ENCODE data around the gene OBSCN. TPM values are rescaled to one million over a fixed set of nuclear protein-coding genes. Genes with fewer than 3 reads are reported as not detected.

Gene OBSCN
- total and polyA plus RNA-seq, 10 of the 15 experiments (the other 5 are each of a cell fraction or from before 2014, with no cell fraction given), result 0.01 to 0.36 (median 0.08) TPM; not detected in 2

DNA sequence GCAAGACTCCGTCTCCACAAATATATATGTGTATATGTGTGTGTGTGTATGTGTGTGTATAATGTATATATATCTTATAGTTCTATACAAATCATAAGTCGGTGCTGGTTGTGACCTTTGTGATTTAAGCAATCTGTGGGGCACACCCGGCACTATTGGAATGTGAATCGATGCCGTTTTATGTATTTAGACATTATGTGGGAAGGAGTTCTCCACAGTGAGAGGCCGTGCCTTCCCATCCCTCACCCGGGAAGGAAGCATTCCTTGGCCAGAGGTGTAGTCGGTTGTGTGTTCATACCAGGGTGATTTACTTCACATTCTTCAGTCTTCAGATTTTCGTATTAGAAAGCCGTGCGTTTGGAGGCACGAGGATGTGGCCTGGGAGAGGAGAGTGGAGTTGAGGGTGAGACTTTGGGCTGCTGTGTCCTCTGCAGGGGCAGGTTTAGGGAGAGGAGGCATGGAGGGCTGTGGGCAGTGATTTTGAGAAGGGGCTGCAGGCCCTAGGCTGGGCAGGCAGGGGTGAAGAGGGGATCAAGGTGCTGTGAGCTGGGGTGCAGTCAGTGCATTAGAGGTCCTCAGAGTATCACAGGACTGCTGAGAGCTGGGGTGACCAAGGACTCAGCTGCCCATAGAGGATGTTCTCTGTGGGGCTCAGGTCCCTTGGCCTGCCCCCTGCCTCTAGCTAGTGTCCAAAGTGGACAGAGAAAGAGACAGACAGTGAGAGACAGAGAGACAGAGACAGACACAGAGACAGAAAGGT lies 141.0 kb downstream of the OBSCN start:
- ATAC-seq (no peak), FAIRE-seq (no peak), DNase-seq (ENCODE audit: low read depth, low spot score) (no peak)
- BruUV-seq (replicated peaks), result no TSS peak
- no peaks in the 10 kb centered on the region for H3K79me2 ChIP-seq (ENCODE audit: control insufficient read depth, insufficient read depth, low read length)
- H3K4me3 ChIP-seq, result no peak overlapping the region
- intact Hi-C loops (cut with micrococcal nuclease; ENCODE audit: unreplicated experiment), result no loop called here
- ChIA-PET RAD21 (ENCODE audit: unreplicated experiment) (no interaction called here), CTCF (no interaction called here), POLR2A (interaction anchor here (0.6 kb wide), 1 partner anchor 1923 kb away, joined by 3 read pairs; no protein-coding TSS in a partner anchor), SMC1A (ENCODE audit: uncharacterized antibody, unreplicated experiment) (no interaction called here)
- H3K27ac ChIP-seq (ENCODE audit: control insufficient read depth, insufficient read depth), result no peak overlapping the region
- no peaks in the 10 kb centered on the region; a peak in 1 of 4 replicates for H3K27me3 ChIP-seq (replicated peaks in 1 of 2; ENCODE audit: control insufficient read depth in 2 of 2, insufficient read depth in 2 of 2, low read length in 1 of 2)
- H3K4me1 ChIP-seq (ENCODE audit: control insufficient read depth, insufficient read depth, low read length), result no peaks in the 10 kb centered on the region
- no peak overlapping the region for H2AFZ ChIP-seq (ENCODE audit: control insufficient read depth, low read depth, low read length)
- 20% methylated on average over 12 of the region's 12 CpGs for WGBS (ENCODE audit: insufficient coverage, insufficient replicate concordance, low lambda C conversion rate, missing lambda C conversion rate)
- no peaks in the 10 kb centered on the region; the same call in 2 of the 3 replicates for H3K9me3 ChIP-seq (replicated peaks; ENCODE audit: control insufficient read depth, insufficient read depth, low read length)
- H3K9ac ChIP-seq (ENCODE audit: control insufficient read depth, insufficient read depth, low read length), result no peak overlapping the region
- no peaks in the 10 kb centered on the region for H3K36me3 ChIP-seq (ENCODE audit: control insufficient read depth in 2 of 2, insufficient read depth in 2 of 2, low read length in 1 of 2)
- in situ Hi-C loops (cut with MboI), result no loop called here
- no peak overlapping the region for H3K4me2 ChIP-seq (ENCODE audit: control insufficient read depth, insufficient read depth)
- no peaks in the 10 kb centered on the region for H4K20me1 ChIP-seq (ENCODE audit: control insufficient read depth, insufficient read depth)
- TF ChIP-seq, protein P1, sequence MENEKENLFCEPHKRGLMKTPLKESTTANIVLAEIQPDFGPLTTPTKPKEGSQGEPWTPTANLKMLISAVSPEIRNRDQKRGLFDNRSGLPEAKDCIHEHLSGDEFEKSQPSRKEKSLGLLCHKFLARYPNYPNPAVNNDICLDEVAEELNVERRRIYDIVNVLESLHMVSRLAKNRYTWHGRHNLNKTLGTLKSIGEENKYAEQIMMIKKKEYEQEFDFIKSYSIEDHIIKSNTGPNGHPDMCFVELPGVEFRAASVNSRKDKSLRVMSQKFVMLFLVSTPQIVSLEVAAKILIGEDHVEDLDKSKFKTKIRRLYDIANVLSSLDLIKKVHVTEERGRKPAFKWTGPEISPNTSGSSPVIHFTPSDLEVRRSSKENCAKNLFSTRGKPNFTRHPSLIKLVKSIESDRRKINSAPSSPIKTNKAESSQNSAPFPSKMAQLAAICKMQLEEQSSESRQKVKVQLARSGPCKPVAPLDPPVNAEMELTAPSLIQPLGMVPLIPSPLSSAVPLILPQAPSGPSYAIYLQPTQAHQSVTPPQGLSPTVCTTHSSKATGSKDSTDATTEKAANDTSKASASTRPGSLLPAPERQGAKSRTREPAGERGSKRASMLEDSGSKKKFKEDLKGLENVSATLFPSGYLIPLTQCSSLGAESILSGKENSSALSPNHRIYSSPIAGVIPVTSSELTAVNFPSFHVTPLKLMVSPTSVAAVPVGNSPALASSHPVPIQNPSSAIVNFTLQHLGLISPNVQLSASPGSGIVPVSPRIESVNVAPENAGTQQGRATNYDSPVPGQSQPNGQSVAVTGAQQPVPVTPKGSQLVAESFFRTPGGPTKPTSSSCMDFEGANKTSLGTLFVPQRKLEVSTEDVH (IDR thresholded peaks at IDR 0.05; ENCODE audit: low read depth, partially characterized antibody), result no peak
- TF ChIP-seq TAF1 (IDR thresholded peaks at IDR 0.05; ENCODE audit: borderline replicate concordance, low read depth, low read length) (no peak), CBFB (IDR thresholded peaks at IDR 0.05; ENCODE audit: low read depth) (no peak), SPI1 (IDR thresholded peaks at IDR 0.05; ENCODE audit: borderline replicate concordance, insufficient read depth, low read depth, low read length) (no peak), POU2F2 (IDR thresholded peaks at IDR 0.05; ENCODE audit: borderline replicate concordance, low read depth, low read length) (no peak), IKZF2 (IDR thresholded peaks at IDR 0.05) (no peak), ESRRA (IDR thresholded peaks at IDR 0.05; ENCODE audit: low read length) (no peak), RELA (IDR thresholded peaks at IDR 0.05; ENCODE audit: borderline replicate concordance, partially characterized antibody) (no peak)
- TF ChIP-seq, protein P2, sequence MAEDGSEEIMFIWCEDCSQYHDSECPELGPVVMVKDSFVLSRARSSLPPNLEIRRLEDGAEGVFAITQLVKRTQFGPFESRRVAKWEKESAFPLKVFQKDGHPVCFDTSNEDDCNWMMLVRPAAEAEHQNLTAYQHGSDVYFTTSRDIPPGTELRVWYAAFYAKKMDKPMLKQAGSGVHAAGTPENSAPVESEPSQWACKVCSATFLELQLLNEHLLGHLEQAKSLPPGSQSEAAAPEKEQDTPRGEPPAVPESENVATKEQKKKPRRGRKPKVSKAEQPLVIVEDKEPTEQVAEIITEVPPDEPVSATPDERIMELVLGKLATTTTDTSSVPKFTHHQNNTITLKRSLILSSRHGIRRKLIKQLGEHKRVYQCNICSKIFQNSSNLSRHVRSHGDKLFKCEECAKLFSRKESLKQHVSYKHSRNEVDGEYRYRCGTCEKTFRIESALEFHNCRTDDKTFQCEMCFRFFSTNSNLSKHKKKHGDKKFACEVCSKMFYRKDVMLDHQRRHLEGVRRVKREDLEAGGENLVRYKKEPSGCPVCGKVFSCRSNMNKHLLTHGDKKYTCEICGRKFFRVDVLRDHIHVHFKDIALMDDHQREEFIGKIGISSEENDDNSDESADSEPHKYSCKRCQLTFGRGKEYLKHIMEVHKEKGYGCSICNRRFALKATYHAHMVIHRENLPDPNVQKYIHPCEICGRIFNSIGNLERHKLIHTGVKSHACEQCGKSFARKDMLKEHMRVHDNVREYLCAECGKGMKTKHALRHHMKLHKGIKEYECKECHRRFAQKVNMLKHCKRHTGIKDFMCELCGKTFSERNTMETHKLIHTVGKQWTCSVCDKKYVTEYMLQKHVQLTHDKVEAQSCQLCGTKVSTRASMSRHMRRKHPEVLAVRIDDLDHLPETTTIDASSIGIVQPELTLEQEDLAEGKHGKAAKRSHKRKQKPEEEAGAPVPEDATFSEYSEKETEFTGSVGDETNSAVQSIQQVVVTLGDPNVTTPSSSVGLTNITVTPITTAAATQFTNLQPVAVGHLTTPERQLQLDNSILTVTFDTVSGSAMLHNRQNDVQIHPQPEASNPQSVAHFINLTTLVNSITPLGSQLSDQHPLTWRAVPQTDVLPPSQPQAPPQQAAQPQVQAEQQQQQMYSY (CRISPR knock-in tag; IDR thresholded peaks at IDR 0.05), result no peak
- TF ChIP-seq, protein P3, sequence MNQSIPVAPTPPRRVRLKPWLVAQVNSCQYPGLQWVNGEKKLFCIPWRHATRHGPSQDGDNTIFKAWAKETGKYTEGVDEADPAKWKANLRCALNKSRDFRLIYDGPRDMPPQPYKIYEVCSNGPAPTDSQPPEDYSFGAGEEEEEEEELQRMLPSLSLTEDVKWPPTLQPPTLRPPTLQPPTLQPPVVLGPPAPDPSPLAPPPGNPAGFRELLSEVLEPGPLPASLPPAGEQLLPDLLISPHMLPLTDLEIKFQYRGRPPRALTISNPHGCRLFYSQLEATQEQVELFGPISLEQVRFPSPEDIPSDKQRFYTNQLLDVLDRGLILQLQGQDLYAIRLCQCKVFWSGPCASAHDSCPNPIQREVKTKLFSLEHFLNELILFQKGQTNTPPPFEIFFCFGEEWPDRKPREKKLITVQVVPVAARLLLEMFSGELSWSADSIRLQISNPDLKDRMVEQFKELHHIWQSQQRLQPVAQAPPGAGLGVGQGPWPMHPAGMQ (IDR thresholded peaks at IDR 0.05; ENCODE audit: borderline replicate concordance), result no peak
- TF ChIP-seq, protein P4, sequence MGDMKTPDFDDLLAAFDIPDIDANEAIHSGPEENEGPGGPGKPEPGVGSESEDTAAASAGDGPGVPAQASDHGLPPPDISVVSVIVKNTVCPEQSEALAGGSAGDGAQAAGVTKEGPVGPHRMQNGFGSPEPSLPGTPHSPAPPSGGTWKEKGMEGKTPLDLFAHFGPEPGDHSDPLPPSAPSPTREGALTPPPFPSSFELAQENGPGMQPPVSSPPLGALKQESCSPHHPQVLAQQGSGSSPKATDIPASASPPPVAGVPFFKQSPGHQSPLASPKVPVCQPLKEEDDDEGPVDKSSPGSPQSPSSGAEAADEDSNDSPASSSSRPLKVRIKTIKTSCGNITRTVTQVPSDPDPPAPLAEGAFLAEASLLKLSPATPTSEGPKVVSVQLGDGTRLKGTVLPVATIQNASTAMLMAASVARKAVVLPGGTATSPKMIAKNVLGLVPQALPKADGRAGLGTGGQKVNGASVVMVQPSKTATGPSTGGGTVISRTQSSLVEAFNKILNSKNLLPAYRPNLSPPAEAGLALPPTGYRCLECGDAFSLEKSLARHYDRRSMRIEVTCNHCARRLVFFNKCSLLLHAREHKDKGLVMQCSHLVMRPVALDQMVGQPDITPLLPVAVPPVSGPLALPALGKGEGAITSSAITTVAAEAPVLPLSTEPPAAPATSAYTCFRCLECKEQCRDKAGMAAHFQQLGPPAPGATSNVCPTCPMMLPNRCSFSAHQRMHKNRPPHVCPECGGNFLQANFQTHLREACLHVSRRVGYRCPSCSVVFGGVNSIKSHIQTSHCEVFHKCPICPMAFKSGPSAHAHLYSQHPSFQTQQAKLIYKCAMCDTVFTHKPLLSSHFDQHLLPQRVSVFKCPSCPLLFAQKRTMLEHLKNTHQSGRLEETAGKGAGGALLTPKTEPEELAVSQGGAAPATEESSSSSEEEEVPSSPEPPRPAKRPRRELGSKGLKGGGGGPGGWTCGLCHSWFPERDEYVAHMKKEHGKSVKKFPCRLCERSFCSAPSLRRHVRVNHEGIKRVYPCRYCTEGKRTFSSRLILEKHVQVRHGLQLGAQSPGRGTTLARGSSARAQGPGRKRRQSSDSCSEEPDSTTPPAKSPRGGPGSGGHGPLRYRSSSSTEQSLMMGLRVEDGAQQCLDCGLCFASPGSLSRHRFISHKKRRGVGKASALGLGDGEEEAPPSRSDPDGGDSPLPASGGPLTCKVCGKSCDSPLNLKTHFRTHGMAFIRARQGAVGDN (IDR thresholded peaks at IDR 0.05), result no peak
